IgD-negative memory B cell (primary cell): ENCODE results near the gene ZFYVE16. TPM values are rescaled to one million over a fixed set of nuclear protein-coding genes. Genes with fewer than 3 reads are reported as not detected.
A peak's percentile ranks its signal among the peaks of the same experiment; 100 is the strongest.
"Not testable (repeated sequence)": the region's sequence is repeated elsewhere in the genome, so short reads cannot be mapped to it uniquely, and the experiment has no call there.

Experiments used
- H3K27ac Mint-ChIP-seq, 3 donors: one replicate each; pipeline ENCODE4 v1.8.0; 2020 to 2022; ENCODE audit warnings: mild to moderate bottlenecking in 3 of 3, mixed read lengths in 3 of 3, moderate library complexity in 1 of 3
- H3K27me3 Mint-ChIP-seq: one replicate; pipeline ENCODE4 v1.8.0; 2021; ENCODE audit warnings: mixed read lengths
- H3K36me3 Mint-ChIP-seq: one replicate; pipeline ENCODE4 v1.8.0; 2020; ENCODE audit warnings: mild to moderate bottlenecking, mixed read lengths
- H3K4me1 Mint-ChIP-seq, 3 donors: one replicate each; pipeline ENCODE4 v1.8.0; 2020 to 2022; ENCODE audit warnings: mixed read lengths in 3 of 3, mild to moderate bottlenecking in 1 of 3
- H3K4me3 Mint-ChIP-seq, 4 donors: one replicate each; pipeline ENCODE4 v1.8.0; 2020 to 2022; ENCODE audit warnings: mild to moderate bottlenecking in 4 of 4, mixed read lengths in 4 of 4, moderate library complexity in 3 of 4
- H3K9me3 Mint-ChIP-seq, 3 donors: one replicate each; pipeline ENCODE4 v1.8.0; 2020 to 2021; ENCODE audit warnings: mixed read lengths in 3 of 3, mild to moderate bottlenecking in 1 of 3
- polyA plus RNA-seq: library from polyadenylated mRNA; unstranded; fragments of 300-500 nt; fragmentation: Illumina TruSeq; gene quantifications from one replicate; pipeline ENCODE4 v1.2.3, GENCODE V29; 2021

The ZFYVE16 gene
- 7.7 TPM for polyA plus RNA-seq

DNA sequence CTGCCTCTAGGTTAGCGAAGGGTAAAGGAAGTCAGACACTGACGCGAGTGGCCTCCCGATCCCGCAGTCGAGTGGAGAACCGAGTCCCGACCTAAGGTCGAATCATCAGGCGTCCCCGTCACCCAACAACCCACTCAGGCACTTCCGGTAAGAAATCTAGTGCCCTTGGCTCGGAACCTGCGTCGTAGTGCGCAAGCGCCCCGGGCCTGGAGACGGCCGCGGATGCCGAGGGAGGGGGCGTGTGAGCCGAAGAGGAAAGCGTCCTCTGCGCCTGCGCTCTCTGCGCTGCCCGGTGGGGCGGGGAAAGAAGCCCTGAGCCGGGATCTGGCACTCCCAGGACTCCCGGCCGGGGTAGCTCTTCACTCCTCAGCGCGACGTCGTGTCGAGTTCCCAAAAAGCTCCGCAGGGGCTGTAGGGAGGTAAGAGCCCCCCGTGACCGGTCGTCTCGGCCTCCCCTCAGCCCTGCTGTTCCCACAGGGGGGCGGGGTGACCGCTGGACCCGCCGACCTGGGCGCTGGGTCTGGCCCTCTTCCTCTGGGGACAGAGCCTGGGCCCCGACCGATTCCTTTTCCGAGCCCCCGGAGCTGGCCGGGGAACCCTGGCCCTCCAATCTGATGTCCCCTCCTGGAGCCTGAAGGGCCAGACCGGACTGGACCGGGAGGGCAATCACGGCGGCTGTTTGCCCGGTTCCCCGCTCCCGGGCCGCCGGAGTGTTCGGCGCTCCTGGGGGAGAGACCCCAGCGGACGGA, at the start of gene ZFYVE16:
Gene ZFYVE16, plus strand, starts transcription at position 330 of the 749 bp plus-strand sequence. CDS start 26,084 bp downstream, outside the sequence.
- peak within 1 kb of the TSS; percentile 95 to 98 (median 96) for H3K4me3 Mint-ChIP-seq
- H3K27ac Mint-ChIP-seq: peak within 1 kb of the TSS; percentile 96 to 99 (median 96)
- peaks cover 10 to 25% (median 15%) of the 10 kb centered on the region in 3 donors for H3K4me1 Mint-ChIP-seq
- no peaks in the 10 kb centered on the region for H3K27me3 Mint-ChIP-seq
- H3K36me3 Mint-ChIP-seq: peaks cover 6% of the 10 kb centered on the region
- H3K9me3 Mint-ChIP-seq: no peaks in the 10 kb centered on the region

- no peak overlapping the region for H3K27ac Mint-ChIP-seq
- no peaks in the 10 kb centered on the region for H3K27me3 Mint-ChIP-seq
- H3K4me1 Mint-ChIP-seq: peaks cover 0 to 3% (median 2%) of the 10 kb centered on the region in 3 donors
Measured at GRCh38 chr5:80360914-80361444, 46.9 kb upstream of the ZFYVE16 start.

DNA sequence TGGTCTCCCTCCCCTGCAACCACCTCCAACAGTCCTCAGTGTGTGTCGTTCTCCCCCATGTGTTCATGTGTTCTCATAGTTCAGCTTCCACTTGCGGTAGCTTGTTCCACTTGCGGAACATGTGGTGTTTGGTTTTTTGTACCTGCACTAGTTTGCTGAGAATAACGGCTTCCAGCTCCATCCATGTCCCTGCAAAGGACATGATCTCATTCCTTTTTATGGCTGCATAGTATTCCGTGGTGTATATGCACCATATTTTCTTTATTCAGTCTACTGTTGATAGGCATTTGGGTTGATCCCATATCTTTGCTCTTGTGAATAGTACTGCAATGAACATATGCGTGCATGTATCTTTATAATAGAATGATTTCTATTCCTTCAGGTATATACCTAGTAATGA, 43.0 kb upstream of the ZFYVE16 start:
- Mint-ChIP-seq H3K9me3 (no peaks in the 10 kb centered on the region), H3K4me3 (no peak overlapping the region), H3K4me1 (peaks cover 0 to 3% (median 2%) of the 10 kb centered on the region in 3 donors), H3K36me3 (no peaks in the 10 kb centered on the region), H3K27me3 (no peaks in the 10 kb centered on the region), H3K27ac (no peak overlapping the region)

More at GRCh38 chr5:80360914-80361444, 46.9 kb upstream of the ZFYVE16 start:
- H3K36me3 Mint-ChIP-seq: no peaks in the 10 kb centered on the region
- H3K4me3 Mint-ChIP-seq: no peak overlapping the region
- no peaks in the 10 kb centered on the region for H3K9me3 Mint-ChIP-seq

DNA sequence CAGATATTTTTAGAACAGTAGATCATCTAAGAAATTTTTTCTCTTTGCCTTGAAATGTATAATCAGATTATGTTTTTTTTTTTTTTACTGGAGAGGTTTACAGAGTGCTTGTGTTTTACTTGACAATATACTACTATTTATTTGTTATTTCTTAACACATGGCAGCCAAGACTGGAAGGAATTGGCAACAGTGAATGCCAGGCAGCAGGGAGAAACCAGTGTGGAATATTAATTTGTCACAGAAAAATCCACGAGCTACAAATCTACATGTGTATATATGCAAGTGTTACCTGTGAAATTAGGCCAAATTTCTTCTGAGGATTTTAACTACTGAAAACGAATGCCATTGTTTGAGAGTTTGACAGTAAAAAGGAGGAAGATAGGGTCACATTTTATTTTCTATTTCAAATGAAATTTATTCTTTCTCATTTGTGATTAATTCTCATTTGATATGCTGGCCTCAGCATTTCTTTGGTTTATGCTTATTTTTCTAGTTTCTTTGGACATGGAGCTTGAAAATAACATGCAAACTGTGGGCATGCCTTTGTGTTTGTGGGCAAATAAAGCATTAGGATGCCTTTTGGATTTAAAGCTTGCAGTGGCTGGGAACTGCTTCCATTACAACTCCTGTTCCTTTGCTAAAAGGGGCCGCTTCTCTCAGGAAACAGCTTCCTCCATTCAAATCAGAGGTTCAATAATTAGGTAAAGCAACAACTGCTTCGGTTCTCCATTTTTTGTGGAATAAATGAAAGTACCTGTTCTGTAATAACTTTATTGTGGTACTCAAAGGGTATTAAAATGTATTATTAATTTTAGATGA, 39.0 kb upstream of the ZFYVE16 start:
- Mint-ChIP-seq H3K36me3 (peaks cover 3% of the 10 kb centered on the region), H3K4me1 (peaks cover 0 to 3% (median 2%) of the 10 kb centered on the region in 3 donors), H3K27ac (no peak overlapping the region), H3K27me3 (peaks cover 8% of the 10 kb centered on the region), H3K4me3 (no peak overlapping the region), H3K9me3 (peaks cover 2 to 6% (median 4%) of the 10 kb centered on the region in 3 donors)

DNA sequence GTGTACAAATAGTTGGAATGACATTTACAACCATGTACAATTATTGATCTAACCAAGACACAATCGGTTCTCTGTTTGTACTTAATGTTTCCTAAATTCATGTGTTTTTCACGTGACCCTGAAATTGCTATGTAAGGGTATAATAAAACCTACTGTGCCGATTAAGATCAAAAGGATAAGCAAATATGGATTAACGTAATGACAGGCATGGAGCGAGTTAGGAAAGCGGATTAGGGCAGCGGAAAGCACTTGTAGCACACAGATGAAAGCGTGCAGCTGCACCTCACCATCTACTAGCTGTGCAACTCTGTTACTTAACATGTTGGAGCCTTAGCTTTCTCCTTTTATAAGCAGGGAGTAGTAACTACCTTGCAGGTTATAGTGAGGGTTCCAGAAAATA, 38.3 kb upstream of the ZFYVE16 start:
- Mint-ChIP-seq H3K27ac (no peak overlapping the region), H3K4me3 (no peak overlapping the region), H3K27me3 (peaks cover 8% of the 10 kb centered on the region), H3K4me1 (peaks cover 0 to 3% (median 2%) of the 10 kb centered on the region in 3 donors), H3K9me3 (peaks cover 2 to 7% (median 4%) of the 10 kb centered on the region in 3 donors), H3K36me3 (peaks cover 3% of the 10 kb centered on the region)

- H3K36me3 Mint-ChIP-seq: peaks cover 3% of the 10 kb centered on the region
- no peak overlapping the region for H3K27ac Mint-ChIP-seq
- H3K4me1 Mint-ChIP-seq: peaks cover 0 to 3% (median 2%) of the 10 kb centered on the region in 3 donors
- H3K27me3 Mint-ChIP-seq: peaks cover 8% of the 10 kb centered on the region
- peaks cover 2 to 7% (median 4%) of the 10 kb centered on the region in 3 donors for H3K9me3 Mint-ChIP-seq
- H3K4me3 Mint-ChIP-seq: no peak overlapping the region
Measured at GRCh38 chr5:80370390-80370789, 37.5 kb upstream of the ZFYVE16 start.

GRCh38 chr5:80372780-80373179, 35.1 kb upstream of the ZFYVE16 start:
- H3K4me3 Mint-ChIP-seq: no peak overlapping the region
- H3K4me1 Mint-ChIP-seq: no peaks in the 10 kb centered on the region
- H3K27me3 Mint-ChIP-seq: peaks cover 8% of the 10 kb centered on the region
- H3K9me3 Mint-ChIP-seq: peaks cover 2 to 7% (median 4%) of the 10 kb centered on the region in 3 donors
- peaks cover 3% of the 10 kb centered on the region for H3K36me3 Mint-ChIP-seq
- no peak overlapping the region for H3K27ac Mint-ChIP-seq

- peaks cover 8% of the 10 kb centered on the region for H3K27me3 Mint-ChIP-seq
- H3K9me3 Mint-ChIP-seq: peaks cover 2 to 7% (median 4%) of the 10 kb centered on the region in 3 donors
- no peak overlapping the region for H3K27ac Mint-ChIP-seq
- H3K4me1 Mint-ChIP-seq: no peaks in the 10 kb centered on the region
- peaks cover 3% of the 10 kb centered on the region for H3K36me3 Mint-ChIP-seq
- H3K4me3 Mint-ChIP-seq: no peak overlapping the region
Measured at GRCh38 chr5:80374188-80374587, 33.7 kb upstream of the ZFYVE16 start.

GRCh38 chr5:80376557-80376956, 31.3 kb upstream of the ZFYVE16 start:
- Mint-ChIP-seq H3K27me3 (peaks cover 5% of the 10 kb centered on the region), H3K9me3 (peaks cover 2 to 7% (median 4%) of the 10 kb centered on the region in 3 donors), H3K4me3 (no peak overlapping the region), H3K27ac (no peak overlapping the region), H3K36me3 (peaks cover 3% of the 10 kb centered on the region), H3K4me1 (no peaks in the 10 kb centered on the region)

DNA sequence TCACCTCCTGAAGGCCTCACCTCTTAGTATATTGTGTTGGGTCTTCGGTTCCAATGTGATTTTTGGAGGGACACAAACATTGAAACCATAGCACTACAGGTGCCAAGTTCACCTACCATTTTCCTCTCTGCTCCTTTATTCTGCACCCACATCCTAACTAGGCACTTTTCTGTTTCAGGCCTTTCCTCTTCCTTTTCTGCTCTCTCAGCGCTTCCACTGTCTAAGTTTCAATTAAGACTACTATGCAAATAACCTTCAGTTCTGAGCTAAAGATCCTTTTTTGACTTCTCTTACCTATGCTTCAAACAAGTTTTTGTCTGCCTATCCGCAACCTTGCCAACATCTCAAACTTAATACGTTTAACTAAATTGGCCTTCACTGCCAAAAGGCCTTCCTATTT, 25.4 kb upstream of the ZFYVE16 start:
- peaks cover 7 to 9% (median 8%) of the 10 kb centered on the region in 3 donors for H3K4me1 Mint-ChIP-seq
- H3K4me3 Mint-ChIP-seq: no peak overlapping the region
- H3K27me3 Mint-ChIP-seq: no peaks in the 10 kb centered on the region
- H3K27ac Mint-ChIP-seq: no peak overlapping the region
- no peaks in the 10 kb centered on the region for H3K9me3 Mint-ChIP-seq
- no peaks in the 10 kb centered on the region for H3K36me3 Mint-ChIP-seq

DNA sequence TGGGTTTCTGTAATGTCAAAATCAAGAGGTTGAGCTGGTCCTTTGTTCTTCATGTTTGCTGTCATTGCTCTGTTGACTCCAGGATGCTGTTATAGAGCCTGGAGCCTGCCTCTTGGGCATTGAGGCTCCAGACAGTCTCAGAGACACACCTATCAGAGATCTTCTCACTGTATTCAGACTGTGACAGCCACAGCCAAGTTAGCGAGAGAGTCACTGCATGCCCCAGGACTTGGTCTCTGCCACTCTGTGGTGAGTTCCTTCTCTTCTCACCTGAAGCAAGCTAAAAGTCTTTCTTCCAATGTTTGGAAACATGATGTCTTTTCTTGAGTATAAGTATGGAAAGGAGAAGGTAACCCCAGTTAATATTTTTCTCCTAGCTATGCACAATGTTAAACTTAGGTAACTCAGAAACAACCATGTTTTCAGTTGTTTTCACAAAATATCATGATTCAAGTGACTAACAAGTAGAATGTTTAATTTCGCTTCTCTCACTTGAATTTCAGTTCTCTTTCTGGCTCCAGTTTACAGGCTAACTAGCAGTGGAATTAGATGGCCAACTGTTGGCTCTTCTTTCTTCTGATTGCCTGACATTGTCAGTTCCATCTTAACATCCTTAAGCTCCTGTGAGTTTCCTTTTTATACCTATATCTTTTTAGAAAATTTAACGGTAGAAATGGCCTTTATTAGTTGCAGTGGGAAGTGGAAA, 20.6 kb upstream of the ZFYVE16 start:
- peak overlapping the region in 1 of 3 donors; percentile 45 for H3K27ac Mint-ChIP-seq
- no peaks in the 10 kb centered on the region for H3K36me3 Mint-ChIP-seq
- H3K9me3 Mint-ChIP-seq: peaks cover 0 to 1% (median 0%) of the 10 kb centered on the region in 3 donors
- peak overlapping the region in 2 of 4 donors; percentile 3 to 85 for H3K4me3 Mint-ChIP-seq
- H3K4me1 Mint-ChIP-seq: peaks cover 11 to 17% (median 15%) of the 10 kb centered on the region in 3 donors
- H3K27me3 Mint-ChIP-seq: peaks cover 7% of the 10 kb centered on the region

- H3K4me1 Mint-ChIP-seq: peaks cover 5 to 17% (median 11%) of the 10 kb centered on the region in 3 donors
- H3K9me3 Mint-ChIP-seq: peaks cover 0 to 7% (median 0%) of the 10 kb centered on the region in 3 donors
- no peaks in the 10 kb centered on the region for H3K36me3 Mint-ChIP-seq
- H3K27me3 Mint-ChIP-seq: peaks cover 7% of the 10 kb centered on the region
- H3K4me3 Mint-ChIP-seq: peak overlapping the region in 1 of 4 donors; percentile 35
- no peak overlapping the region for H3K27ac Mint-ChIP-seq
Measured at GRCh38 chr5:80389580-80389979, 18.3 kb upstream of the ZFYVE16 start.

DNA sequence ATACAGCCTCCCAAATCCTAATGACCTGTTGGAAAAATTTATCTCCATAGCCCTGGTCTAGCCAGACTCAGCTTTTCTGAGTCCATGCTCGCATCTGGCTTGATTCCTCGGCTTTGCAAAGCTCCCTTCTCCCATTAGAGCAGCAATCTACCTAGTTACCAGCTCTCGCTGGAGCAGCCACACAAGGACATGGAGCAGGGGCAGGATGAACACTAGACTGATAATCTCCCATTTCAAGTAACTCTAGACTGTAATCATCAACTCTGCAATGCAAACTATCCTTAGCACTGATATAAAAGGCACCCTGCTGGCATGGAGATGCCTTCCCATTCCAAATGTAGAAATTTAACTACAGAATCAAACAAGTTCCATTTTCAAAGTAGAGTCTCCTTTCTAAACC, 17.5 kb upstream of the ZFYVE16 start:
- peaks cover 5 to 17% (median 11%) of the 10 kb centered on the region in 3 donors for H3K4me1 Mint-ChIP-seq
- not testable (repeated sequence) for H3K4me3 Mint-ChIP-seq, H3K27me3 Mint-ChIP-seq, H3K36me3 Mint-ChIP-seq, H3K9me3 Mint-ChIP-seq, H3K27ac Mint-ChIP-seq

GRCh38 chr5:80391267-80391666, 16.6 kb upstream of the ZFYVE16 start:
- H3K36me3 Mint-ChIP-seq, H3K27me3 Mint-ChIP-seq, H3K27ac Mint-ChIP-seq, H3K4me3 Mint-ChIP-seq, H3K9me3 Mint-ChIP-seq: not testable (repeated sequence)
- H3K4me1 Mint-ChIP-seq: peaks cover 5 to 17% (median 11%) of the 10 kb centered on the region in 3 donors
